GM23248 (cell line): ENCODE measurements around the gene CFAP54. TPM values are rescaled to one million over a fixed set of nuclear protein-coding genes. Genes with fewer than 3 reads are reported as not detected.

ENCODE experiments used
- DNase-seq: peaks from one replicate; pipeline ENCODE4 v3.0.0-alpha.2; 2015
- H2AFZ ChIP-seq: fragments of 200-600 bp; sonication (generic); 2 replicates; pipeline ENCODE4 v1.6.1; 2016; ENCODE audit warnings: antibody characterized with exemption
- H3F3A ChIP-seq: fragments of 200-600 bp; sonication (generic); 2 replicates; pipeline ENCODE4 v1.6.1; 2016; ENCODE audit warnings: mild to moderate bottlenecking, antibody characterized with exemption, mixed run types; ENCODE audit not compliant: insufficient read depth
- H3K27ac ChIP-seq: fragments of 200-600 bp; sonication (generic); 2 replicates; pipeline ENCODE4 v1.5.1; 2016; ENCODE audit warnings: mild to moderate bottlenecking
- H3K27me3 ChIP-seq: fragments of 200-600 bp; sonication (generic); replicated peaks from 2 replicates; pipeline ENCODE4 v1.6.1; 2016; ENCODE audit warnings: mild to moderate bottlenecking; ENCODE audit not compliant: insufficient read depth
- H3K36me3 ChIP-seq: fragments of 200-600 bp; sonication (generic); 2 replicates; pipeline ENCODE4 v1.6.1; 2016; ENCODE audit warnings: low read depth, mild to moderate bottlenecking
- H3K4me1 ChIP-seq: fragments of 200-600 bp; sonication (generic); 2 replicates; pipeline ENCODE4 v1.6.1; 2016; ENCODE audit warnings: mild to moderate bottlenecking; ENCODE audit not compliant: insufficient read depth
- H3K4me2 ChIP-seq: fragments of 200-600 bp; sonication (generic); one replicate; pipeline ENCODE4 v1.6.1; 2016; ENCODE audit warnings: mild to moderate bottlenecking; ENCODE audit not compliant: unreplicated experiment
- H3K4me3 ChIP-seq: fragments of 200-600 bp; sonication (generic); 2 replicates; pipeline ENCODE4 v1.5.1; 2016; ENCODE audit warnings: mild to moderate bottlenecking
- H3K79me2 ChIP-seq: fragments of 200-600 bp; sonication (generic); 2 replicates; pipeline ENCODE4 v1.6.1; 2016; ENCODE audit warnings: mild to moderate bottlenecking; ENCODE audit not compliant: insufficient read depth
- H3K9ac ChIP-seq: fragments of 200-600 bp; sonication (generic); 2 replicates; pipeline ENCODE4 v1.6.1; 2016; ENCODE audit warnings: mild to moderate bottlenecking
- H3K9me2 ChIP-seq: fragments of 200-600 bp; sonication (generic); 2 replicates; pipeline ENCODE4 v1.6.1; 2016; ENCODE audit warnings: mixed run types, mild to moderate bottlenecking, moderate library complexity; ENCODE audit not compliant: insufficient read depth
- H3K9me3 ChIP-seq: fragments of 200-600 bp; sonication (generic); one replicate; pipeline ENCODE4 v1.6.1; 2017; ENCODE audit warnings: low read depth
- H4K20me1 ChIP-seq: fragments of 200-600 bp; sonication (generic); 2 replicates; pipeline ENCODE4 v1.6.0; 2016; ENCODE audit not compliant: insufficient read depth
- EZH2 ChIP-seq: fragments of 200-600 bp; sonication (generic); IDR thresholded peaks from 2 replicates; pipeline ENCODE4 v1.6.1; 2018; ENCODE audit warnings: antibody characterized with exemption, mild to moderate bottlenecking; ENCODE audit not compliant: insufficient read depth, poor library complexity, severe bottlenecking
- EZH2phosphoT487 ChIP-seq: fragments of 200-600 bp; sonication (generic); IDR thresholded peaks from 2 replicates; pipeline ENCODE4 v1.6.1; 2018; ENCODE audit warnings: antibody characterized with exemption, moderate library complexity, mild to moderate bottlenecking, low read depth; ENCODE audit not compliant: insufficient read depth
- WGBS, 2 experiments: methylation state at CpG; one replicate each; pipeline ENCODE4 v1.1.6; 2015 to 2017; ENCODE audit warnings: low lambda C conversion rate in 2 of 2, low coverage in 1 of 2; ENCODE audit errors: missing lambda C conversion rate in 2 of 2; 5-methylcytosine and 5-hydroxymethylcytosine counted together
- in situ Hi-C: fragments of 300-500 bp; cut with MboI; formaldehyde crosslinking; loops from 2 replicates; pipeline ENCODE4 v1.15.0; 2020
- polyA plus RNA-seq: library from polyadenylated mRNA; unstranded; fragments of >200 nt; fragmentation: Nextera tagmentation; extraction: Ambion mirVana; gene quantifications from 2 replicates; pipeline ENCODE4 v1.2.1, GENCODE V29; 2016
- total RNA-seq: library from RNA; depleted of rRNA; stranded (reverse); fragments of >200 nt; shearing (Covaris generic); gene quantifications from 2 replicates; pipeline ENCODE4 v1.2.3, GENCODE V29; 2014

The CFAP54 gene
- total and polyA plus RNA-seq, 2 experiments from 2014 or later: 0.32 to 1.2 TPM

- Histone ChIP-seq H3K9me3 (no peaks in the 10 kb centered on the region), H3K79me2 (no peaks in the 10 kb centered on the region), H3K27ac (no peak overlapping the region), H3K9ac (no peak overlapping the region), H3K4me3 (no peak overlapping the region), H3F3A (peaks cover 6% of the 10 kb centered on the region; the same call in 1 of the 2 replicates), H3K4me1 (peaks cover 16% of the 10 kb centered on the region), H3K4me2 (no peak overlapping the region), H3K9me2 (no peaks in the 10 kb centered on the region), H3K36me3 (no peaks in the 10 kb centered on the region), H2AFZ (no peak overlapping the region), H3K27me3 (no peaks in the 10 kb centered on the region), H4K20me1 (no peaks in the 10 kb centered on the region)
- in situ Hi-C loops: no loop called here
- peak; percentile 9 for DNase-seq
- no peak for TF ChIP-seq EZH2phosphoT487
- no peak for TF ChIP-seq EZH2
- 36 to 52% methylated on average over 3 of the region's 3 CpGs for WGBS, 2 experiments
Observed at GRCh38 chr12:96770219-96771102, 281.1 kb downstream of the CFAP54 start.

- Histone ChIP-seq H3K4me1 (peaks cover 18% of the 10 kb centered on the region), H3K9ac (no peak overlapping the region), H3K4me3 (no peak overlapping the region), H3K9me2 (no peaks in the 10 kb centered on the region), H2AFZ (no peak overlapping the region), H3K27me3 (no peaks in the 10 kb centered on the region), H3F3A (peaks cover 6% of the 10 kb centered on the region; the same call in 1 of the 2 replicates), H4K20me1 (no peaks in the 10 kb centered on the region), H3K4me2 (no peak overlapping the region), H3K36me3 (no peaks in the 10 kb centered on the region), H3K79me2 (no peaks in the 10 kb centered on the region), H3K27ac (no peak overlapping the region), H3K9me3 (no peaks in the 10 kb centered on the region)
- 93 to 98% methylated on average over 2 of the region's 2 CpGs for WGBS, 2 experiments
- in situ Hi-C loops: no loop called here
- TF ChIP-seq EZH2phosphoT487 (no peak), EZH2 (no peak)
- DNase-seq: no peak
Observed at GRCh38 chr12:96773031-96773430, 283.7 kb downstream of the CFAP54 start.

- no peaks in the 10 kb centered on the region for H3K79me2 ChIP-seq
- TF ChIP-seq EZH2 (no peak), EZH2phosphoT487 (no peak)
- H3K4me3 ChIP-seq: no peak overlapping the region
- no peaks in the 10 kb centered on the region for H3K9me2 ChIP-seq
- 41 to 50% methylated on average over 9 of the region's 9 CpGs for WGBS, 2 experiments
- 0 out of 2 replicates have a peak overlapping the region, but pooled peaks have one; percentile 5 for H2AFZ ChIP-seq
- peaks cover 18% of the 10 kb centered on the region for H3K4me1 ChIP-seq
- in situ Hi-C loops: no loop called here
- peaks cover 6% of the 10 kb centered on the region; the same call in 1 of the 2 replicates for H3F3A ChIP-seq
- no peaks in the 10 kb centered on the region for H3K27me3 ChIP-seq
- no peak overlapping the region for H3K9ac ChIP-seq
- H3K4me2 ChIP-seq: peak overlapping the region; percentile 24
- H3K9me3 ChIP-seq: no peaks in the 10 kb centered on the region
- peak overlapping the region; percentile 52 for H3K27ac ChIP-seq
- no peaks in the 10 kb centered on the region for H4K20me1 ChIP-seq
- no peaks in the 10 kb centered on the region for H3K36me3 ChIP-seq
- DNase-seq: peak; percentile 69
Observed at GRCh38 chr12:96774496-96775256, 285.3 kb downstream of the CFAP54 start.

GRCh38 chr12:96776908-96777307 is 287.5 kb downstream of the CFAP54 start:
- Histone ChIP-seq H3K4me3 (no peak overlapping the region), H3K9ac (no peak overlapping the region), H3K27ac (no peak overlapping the region), H3K9me3 (no peaks in the 10 kb centered on the region), H4K20me1 (no peaks in the 10 kb centered on the region), H3K36me3 (no peaks in the 10 kb centered on the region), H3K4me1 (peaks cover 18% of the 10 kb centered on the region), H3K27me3 (no peaks in the 10 kb centered on the region), H3K79me2 (no peaks in the 10 kb centered on the region), H3K9me2 (no peaks in the 10 kb centered on the region), H2AFZ (no peak overlapping the region), H3K4me2 (no peak overlapping the region), H3F3A (peaks cover 6% of the 10 kb centered on the region; the same call in 1 of the 2 replicates)
- 71 to 87% methylated on average over 2 of the region's 2 CpGs for WGBS, 2 experiments
- in situ Hi-C loops: no loop called here
- TF ChIP-seq EZH2 (no peak), EZH2phosphoT487 (no peak)
- no peak for DNase-seq
